SK-N-SH (cell line): ENCODE results near the gene ZMIZ1. TPM values are rescaled to one million over a fixed set of nuclear protein-coding genes. Genes with fewer than 3 reads are reported as not detected.
A peak's percentile ranks its signal among the peaks of the same experiment; 100 is the strongest.

Experiments used
- CTCF ChIA-PET: fragments of 300-600, 350-600 bp; formaldehyde crosslinking; extraction: SDS; loops from one replicate; lab custom pipeline; 2021; lab: Yijun Ruan, JAX
- POLR2A ChIA-PET: fragments of 350-600 bp; sonication (Branson Sonifier 250); formaldehyde crosslinking; extraction: SDS; loops from one replicate; lab custom pipeline; 2020; ENCODE audit warnings: antibody characterized with exemption, inconsistent platforms; lab: Yijun Ruan, JAX
- DNase-seq: peaks from one replicate; pipeline ENCODE4 v3.0.0; 2012
- H2AFZ ChIP-seq: fragments of 200-600 bp; sonication (generic); 2 replicates; pipeline ENCODE4 v1.8.1; 2016; ENCODE audit warnings: antibody characterized with exemption, mild to moderate bottlenecking, low read depth
- H3F3A ChIP-seq: fragments of 200-600 bp; sonication (generic); replicated peaks from 2 replicates; pipeline ENCODE3; 2016; ENCODE audit warnings: antibody characterized with exemption, mild to moderate bottlenecking; ENCODE audit not compliant: insufficient read depth
- H3K27ac ChIP-seq, 2 experiments: fragments of 200-500 bp in 1 of 2; fragments of 200-600 bp in 1 of 2; sonication (Bioruptor generic) in 1 of 2; sonication (generic), shearing (Covaris generic) in 1 of 2; 2 replicates each; pipeline versions ENCODE4 v1.5.1 to v1.6.1; 2014 to 2016; ENCODE audit warnings: low read depth in 2 of 2, inconsistent platforms in 1 of 2, low read length in 1 of 2, mild to moderate bottlenecking in 1 of 2, mixed read lengths in 1 of 2
- H3K27me3 ChIP-seq: fragments of 200-600 bp; sonication (generic), shearing (Covaris generic); 2 replicates; pipeline ENCODE4 v1.6.1; 2016; ENCODE audit warnings: mixed run types; ENCODE audit not compliant: insufficient read depth
- H3K36me3 ChIP-seq, 2 experiments: fragments of 200-500 bp in 1 of 2; fragments of 200-600 bp in 1 of 2; sonication (Bioruptor generic) in 1 of 2; sonication (generic) in 1 of 2; replicated peaks in 1 of 2; 2 replicates each; pipeline versions ENCODE3 to v1.5.1; 2014 to 2016; ENCODE audit warnings: low read length in 1 of 2, mild to moderate bottlenecking in 1 of 2; ENCODE audit not compliant: insufficient read depth in 2 of 2, control insufficient read depth in 1 of 2
- H3K4me1 ChIP-seq, 2 experiments: fragments of 200-500 bp in 1 of 2; fragments of 200-600 bp in 1 of 2; sonication (Bioruptor generic) in 1 of 2; sonication (generic), shearing (Covaris generic) in 1 of 2; 2 replicates each; pipeline versions ENCODE4 v1.5.1 to v1.6.1; 2014 to 2016; ENCODE audit warnings: low read depth in 1 of 2, low read length in 1 of 2, mixed run types in 1 of 2; ENCODE audit not compliant: insufficient read depth in 2 of 2, control insufficient read depth in 1 of 2
- H3K4me2 ChIP-seq: fragments of 200-600 bp; sonication (generic), shearing (Covaris generic); 2 replicates; pipeline ENCODE4 v1.6.1; 2017; ENCODE audit warnings: mixed run types
- H3K4me3 ChIP-seq, 2 experiments: fragments of 200-500 bp in 1 of 2; fragments of 200-600 bp in 1 of 2; sonication (Bioruptor generic) in 1 of 2; sonication (generic), shearing (Covaris generic) in 1 of 2; 2 replicates each; pipeline versions ENCODE4 v1.5.1 to v1.8.1; 2014 to 2016; ENCODE audit warnings: low read depth in 2 of 2, inconsistent platforms in 1 of 2, low read length in 1 of 2, mild to moderate bottlenecking in 1 of 2, mixed read lengths in 1 of 2, moderate library complexity in 1 of 2
- H3K79me2 ChIP-seq: fragments of 200-600 bp; sonication (generic); 2 replicates; pipeline ENCODE4 v1.8.1; 2017; ENCODE audit warnings: mild to moderate bottlenecking; ENCODE audit not compliant: insufficient read depth
- H3K9ac ChIP-seq: fragments of 200-600 bp; sonication (generic); 2 replicates; pipeline ENCODE4 v1.6.1; 2017; ENCODE audit warnings: mixed run types
- H3K9me2 ChIP-seq: fragments of 200-600 bp; sonication (generic); 2 replicates; pipeline ENCODE4 v1.6.1; 2017; ENCODE audit warnings: mixed run types
- H3K9me3 ChIP-seq: fragments of 200-600 bp; sonication (generic); 2 replicates; pipeline ENCODE4 v1.6.1; 2017; ENCODE audit warnings: mixed run types, mild to moderate bottlenecking, moderate library complexity
- H4K20me1 ChIP-seq: fragments of 200-600 bp; sonication (generic); 2 replicates; pipeline ENCODE4 v1.6.1; 2017; ENCODE audit warnings: mild to moderate bottlenecking, mixed run types; ENCODE audit not compliant: insufficient read depth
- EP300 ChIP-seq, 2 experiments: IDR thresholded peaks; 2 replicates each; pipeline versions ENCODE4 v1.4.0 to v1.6.1; 2012; ENCODE audit warnings: borderline replicate concordance in 1 of 2, low read depth in 1 of 2, low read length in 1 of 2
- FOXJ3 ChIP-seq: sonication (generic); formaldehyde crosslinking; IDR thresholded peaks from 2 replicates; pipeline ENCODE4 v1.5.1; 2020; ENCODE audit warnings: mild to moderate bottlenecking, missing genetic modification reagents
- FOXM1 ChIP-seq: IDR thresholded peaks from 2 replicates; pipeline ENCODE4 v1.4.0; 2012; ENCODE audit warnings: low read depth, mild to moderate bottlenecking
- GATA2 ChIP-seq: sonication (generic); formaldehyde crosslinking; IDR thresholded peaks from 2 replicates; pipeline ENCODE4 v1.5.0; 2020; ENCODE audit warnings: mild to moderate bottlenecking, missing genetic modification reagents
- MAX ChIP-seq: IDR thresholded peaks from 2 replicates; pipeline ENCODE4 v1.4.0; 2012; ENCODE audit warnings: low read depth
- NFIC ChIP-seq: IDR thresholded peaks from 2 replicates; pipeline ENCODE4 v1.4.0; 2012; ENCODE audit warnings: borderline replicate concordance
- PBX3 ChIP-seq: IDR thresholded peaks from 2 replicates; pipeline ENCODE4; 2012
- RCOR1 ChIP-seq: fragments of 150-350 bp; IDR thresholded peaks from 2 replicates; pipeline ENCODE4 v1.6.1; 2017; ENCODE audit warnings: antibody characterized with exemption, low read length
- REST ChIP-seq: IDR thresholded peaks from 2 replicates; pipeline ENCODE4 v1.6.1; 2012; ENCODE audit warnings: mild to moderate bottlenecking, low read depth, low read length, moderate library complexity
- SIN3A ChIP-seq: IDR thresholded peaks from 2 replicates; pipeline ENCODE4 v1.6.1; 2012; ENCODE audit warnings: low read depth, mild to moderate bottlenecking, low read length, moderate library complexity, borderline replicate concordance
- USF1 ChIP-seq: IDR thresholded peaks from 2 replicates; pipeline ENCODE4 v1.4.0; 2012; ENCODE audit warnings: low read depth, borderline replicate concordance
- YY1 ChIP-seq: IDR thresholded peaks from 2 replicates; pipeline ENCODE4 v1.4.0; 2012; ENCODE audit warnings: low read depth, mild to moderate bottlenecking
- WGBS: methylation state at CpG from one replicate; pipeline ENCODE4 v1.1.6; 2017; ENCODE audit warnings: low lambda C conversion rate; 5-methylcytosine and 5-hydroxymethylcytosine counted together
- polyA plus RNA-seq, 3 experiments: library from polyadenylated mRNA; depleted of rRNA; stranded (reverse); fragments of >200 nt; gene quantifications; 2 replicates each; pipeline ENCODE4 v1.2.3, GENCODE V29; 2012

Gene ZMIZ1
- polyA plus RNA-seq, 1 of the 3 experiments (the other 2 are of a cell fraction) = 23.5 TPM

GRCh38 chr10:79182781-79183467 is 114.2 kb downstream of the ZMIZ1 start:
- H3K4me1 ChIP-seq = peaks cover 60 to 96% of the 10 kb centered on the region in 2 experiments

GRCh38 chr10:79183468-79183865 is 114.7 kb downstream of the ZMIZ1 start:
- H3K79me2 ChIP-seq = peaks cover 64% of the 10 kb centered on the region
- peaks cover 8 to 10% of the 10 kb centered on the region in 2 experiments for H3K36me3 ChIP-seq
- DNase-seq = no peak
- ChIA-PET CTCF (interaction anchor here (0.8 to 13.4 kb wide), 5 partner anchors 12 to 1136 kb away, joined by 3 to 136 read pairs (median 7); no protein-coding TSS in a partner anchor), POLR2A (no interaction called here)
- peak overlapping the region; percentile 81 to 100 for H3K27ac ChIP-seq
- H3K9me3 ChIP-seq = no peaks in the 10 kb centered on the region
- no peak overlapping the region for H3K9ac ChIP-seq
- peak overlapping the region; percentile 65; the same call in 1 of the 2 replicates for H3K4me2 ChIP-seq
- 89% methylated on average over 5 of the region's 5 CpGs for WGBS
- peaks cover 55 to 96% of the 10 kb centered on the region in 2 experiments for H3K4me1 ChIP-seq
- no peaks in the 10 kb centered on the region for H3K9me2 ChIP-seq
- no peaks in the 10 kb centered on the region for H3K27me3 ChIP-seq
- no peak overlapping the region for H2AFZ ChIP-seq
- H3K4me3 ChIP-seq = no peak overlapping the region
- peaks cover 35% of the 10 kb centered on the region; the same call in 1 of the 2 replicates for H4K20me1 ChIP-seq
- TF ChIP-seq FOXJ3 = no peak
- TF ChIP-seq RCOR1 = no peak
- TF ChIP-seq GATA2 (CRISPR knock-in tag) = no peak
- TF ChIP-seq SIN3A = no peak
- TF ChIP-seq FOXM1 = no peak
- TF ChIP-seq, all 33 proteins: peak for 0
- peaks cover 40% of the 10 kb centered on the region for H3F3A ChIP-seq

More at GRCh38 chr10:79182781-79183467, 114.2 kb downstream of the ZMIZ1 start:
- no peaks in the 10 kb centered on the region for H3K27me3 ChIP-seq
- H3K79me2 ChIP-seq = peaks cover 69% of the 10 kb centered on the region
- H3K4me2 ChIP-seq = peak overlapping the region; percentile 65; the same call in 1 of the 2 replicates
- no peak overlapping the region for H3K4me3 ChIP-seq
- peaks cover 42% of the 10 kb centered on the region for H3F3A ChIP-seq
- H4K20me1 ChIP-seq = peaks cover 35% of the 10 kb centered on the region; the same call in 1 of the 2 replicates
- H3K27ac ChIP-seq = peak overlapping the region; percentile 81 to 100
- peaks cover 5 to 10% of the 10 kb centered on the region in 2 experiments for H3K36me3 ChIP-seq
- no peak overlapping the region for H3K9ac ChIP-seq
- no peaks in the 10 kb centered on the region for H3K9me3 ChIP-seq
- DNase-seq = no peak
- H2AFZ ChIP-seq = no peak overlapping the region
- ChIA-PET CTCF (interaction anchor here (0.8 to 13.4 kb wide), 6 partner anchors 8 to 1136 kb away, joined by 3 to 136 read pairs (median 6); no protein-coding TSS in a partner anchor), POLR2A (no interaction called here)
- H3K9me2 ChIP-seq = no peaks in the 10 kb centered on the region
- 67% methylated on average over 9 of the region's 14 CpGs for WGBS
- TF ChIP-seq EP300 (IDR thresholded peaks at IDR 0.05; ENCODE audit: borderline replicate concordance in 1 of 2, low read depth in 1 of 2, low read length in 1 of 2) (peak in 1 of 2 experiments; percentile 54; a peak in 1 of 4 replicates), YY1 (no peak)

GRCh38 chr10:79184145-79184625 is 115.4 kb downstream of the ZMIZ1 start:
- WGBS = 50% methylated on average over 4 of the region's 7 CpGs
- H3K27ac ChIP-seq = peak overlapping the region; percentile 81 to 100
- DNase-seq = peak; percentile 66
- H3K4me2 ChIP-seq = peak overlapping the region; percentile 65; the same call in 1 of the 2 replicates
- peaks cover 49 to 98% of the 10 kb centered on the region in 2 experiments for H3K4me1 ChIP-seq
- ChIA-PET POLR2A (interaction anchor here (0.7 kb wide), 1 partner anchor 841 kb away, joined by 3 read pairs; no protein-coding TSS in a partner anchor), CTCF (interaction anchor here (2.1 to 13.4 kb wide), 3 partner anchors 11 to 1137 kb away, joined by 7 to 136 read pairs (median 11); no protein-coding TSS in a partner anchor)
- H3K4me3 ChIP-seq = no peak overlapping the region
- peaks cover 8 to 10% of the 10 kb centered on the region in 2 experiments for H3K36me3 ChIP-seq
- peaks cover 69% of the 10 kb centered on the region for H3K79me2 ChIP-seq
- no peaks in the 10 kb centered on the region for H3K9me3 ChIP-seq
- H4K20me1 ChIP-seq = peaks cover 29% of the 10 kb centered on the region; the same call in 1 of the 2 replicates
- H2AFZ ChIP-seq = no peak overlapping the region
- H3K9ac ChIP-seq = peak overlapping the region; percentile 40; the same call in 1 of the 2 replicates
- H3K9me2 ChIP-seq = no peaks in the 10 kb centered on the region
- no peaks in the 10 kb centered on the region for H3K27me3 ChIP-seq
- H3F3A ChIP-seq = peaks cover 37% of the 10 kb centered on the region
- TF ChIP-seq FOXJ3 = no peak
- TF ChIP-seq MAX = peak; percentile 64
- peak in 1 of 2 experiments; percentile 38; a peak in 1 of 4 replicates for TF ChIP-seq EP300 (IDR thresholded peaks at IDR 0.05; ENCODE audit: borderline replicate concordance in 1 of 2, low read depth in 1 of 2, low read length in 1 of 2)
- TF ChIP-seq USF1 = no peak
- TF ChIP-seq NFIC = peak; percentile 14; the same call in 1 of the 2 replicates
- no peak for TF ChIP-seq REST
- peak; percentile 61 for TF ChIP-seq PBX3
